A172 (cell line): ENCODE data around the gene DCN. TPM values are rescaled to one million over a fixed set of nuclear protein-coding genes. Genes with fewer than 3 reads are reported as not detected.
"Not testable (repeated sequence)": the region's sequence is repeated elsewhere in the genome, so short reads cannot be mapped to it uniquely, and the experiment has no call there.

Experiments used
- DNase-seq: peaks from one replicate; pipeline ENCODE4 v3.0.0-alpha.2; 2015; ENCODE audit warnings: low spot score
- total RNA-seq: library from RNA; depleted of rRNA; stranded (reverse); fragments of >200 nt; shearing (Covaris generic); gene quantifications from 2 replicates; pipeline ENCODE4 v1.2.3, GENCODE V29; 2014; rRNA removed

The DCN gene, protein sequence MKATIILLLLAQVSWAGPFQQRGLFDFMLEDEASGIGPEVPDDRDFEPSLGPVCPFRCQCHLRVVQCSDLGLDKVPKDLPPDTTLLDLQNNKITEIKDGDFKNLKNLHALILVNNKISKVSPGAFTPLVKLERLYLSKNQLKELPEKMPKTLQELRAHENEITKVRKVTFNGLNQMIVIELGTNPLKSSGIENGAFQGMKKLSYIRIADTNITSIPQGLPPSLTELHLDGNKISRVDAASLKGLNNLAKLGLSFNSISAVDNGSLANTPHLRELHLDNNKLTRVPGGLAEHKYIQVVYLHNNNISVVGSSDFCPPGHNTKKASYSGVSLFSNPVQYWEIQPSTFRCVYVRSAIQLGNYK
- total RNA-seq = 0.69 and 0.84 TPM in 2 replicates

GRCh38 chr12:91182636-91183455 is at the start of gene DCN:
TSS of gene DCN (minus strand) at chr12:91182817. CDS start at chr12:91178552, 4,265 bp downstream.
- no peak for DNase-seq

GRCh38 chr12:91230841-91231240 is 48.2 kb upstream of the DCN start:
- DNase-seq = no peak

DNA sequence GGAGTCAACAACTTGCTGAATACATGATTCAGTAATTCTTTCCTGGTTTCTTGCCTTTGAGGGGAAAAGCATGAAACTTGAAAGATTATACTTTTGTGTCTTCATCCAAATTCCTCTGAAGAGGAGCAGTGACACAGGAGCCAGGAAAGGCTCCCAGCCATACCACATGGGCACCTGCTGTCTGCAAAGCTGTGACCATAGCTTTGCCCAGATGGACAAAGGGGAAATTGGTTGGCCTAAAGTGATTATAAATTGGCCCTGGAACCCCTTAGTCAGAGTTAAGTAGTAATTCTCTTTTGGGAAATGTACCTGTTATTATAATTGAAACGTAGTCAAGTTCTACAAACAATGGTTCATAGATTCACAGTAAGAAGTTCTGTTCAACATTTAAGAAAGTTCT is 44.3 kb upstream of the DCN start:
- DNase-seq = no peak

DNA sequence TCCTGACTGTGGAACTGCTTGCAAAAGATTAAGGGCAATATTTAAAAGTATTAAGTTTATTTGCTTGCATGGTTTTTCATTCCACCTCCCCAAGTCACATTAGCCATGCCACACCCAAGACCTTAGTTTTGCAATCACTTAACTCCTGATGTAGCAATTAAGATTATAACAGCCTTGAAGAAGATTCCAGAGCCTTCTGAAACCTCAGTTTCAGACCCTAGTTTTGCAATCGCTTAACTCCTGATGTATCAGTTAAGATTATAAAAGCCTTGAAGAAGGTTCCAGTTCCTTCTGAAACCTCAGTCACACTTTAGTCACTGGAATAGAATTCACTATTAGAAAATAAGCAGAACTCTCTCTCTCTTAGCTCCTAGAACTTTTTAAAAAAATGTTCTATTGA is 42.7 kb upstream of the DCN start:
- DNase-seq = no peak

- DNase-seq = no peak
Measured at GRCh38 chr12:91224401-91224800, 41.8 kb upstream of the DCN start.

DNA sequence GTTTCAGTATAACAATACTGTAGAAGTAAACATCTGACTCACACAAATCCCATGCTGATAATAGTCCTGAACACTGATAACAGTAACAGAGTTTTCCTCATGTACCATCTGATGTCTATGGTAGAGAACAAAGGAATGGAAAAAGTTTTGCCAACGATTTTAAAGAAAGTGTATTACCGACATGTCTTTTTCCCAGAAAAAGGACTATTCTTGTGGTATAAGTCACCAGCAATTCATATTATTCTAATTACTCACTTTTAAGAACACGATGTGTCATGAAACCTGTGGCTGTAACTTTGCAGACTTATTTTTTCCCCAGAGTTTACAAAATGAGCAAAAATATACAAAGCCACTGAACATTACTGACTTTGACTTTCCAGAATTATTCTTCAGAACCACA is 40.1 kb upstream of the DCN start:
- DNase-seq = peak; percentile 46

DNA sequence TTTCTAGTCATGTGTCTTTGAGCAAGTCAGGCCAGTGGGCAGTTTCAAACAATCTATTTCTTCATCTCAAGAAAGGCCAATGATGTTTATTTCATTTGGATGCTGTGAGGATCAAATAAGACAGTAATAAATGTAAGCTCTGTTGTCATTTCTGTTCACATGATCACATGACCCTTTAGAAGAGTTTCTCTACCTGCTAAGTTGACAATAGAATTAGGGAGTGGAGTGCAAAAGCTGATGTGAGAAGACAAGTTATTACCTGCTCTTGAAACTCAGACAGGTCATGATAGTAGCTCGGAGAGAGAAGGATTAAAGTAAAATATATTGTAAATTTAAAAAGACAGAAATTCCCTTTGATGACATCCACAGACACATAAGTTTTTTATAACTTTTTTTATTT is 37.3 kb upstream of the DCN start:
- no peak for DNase-seq

- DNase-seq = peak; percentile 13
Measured at GRCh38 chr12:91219511-91219910, 36.9 kb upstream of the DCN start.

DNA sequence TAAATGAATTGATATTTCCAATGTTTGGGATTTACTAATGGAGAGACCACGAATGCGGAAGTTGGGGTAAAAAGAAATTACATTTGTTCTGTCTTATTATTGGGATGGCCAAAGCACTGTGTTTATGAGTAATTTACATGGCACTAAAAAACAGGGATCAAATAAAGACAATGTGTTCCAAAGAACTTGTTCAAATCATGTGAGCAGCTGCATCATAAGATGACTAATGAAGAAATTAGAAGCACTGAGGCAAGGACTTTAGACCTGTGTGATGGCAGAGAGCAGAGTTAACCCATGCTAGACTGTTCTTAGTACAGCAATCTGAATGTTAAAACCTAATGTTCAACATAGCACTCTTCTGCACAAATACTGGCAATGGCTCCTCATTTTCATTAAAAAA is 34.3 kb upstream of the DCN start:
- no peak for DNase-seq

DNA sequence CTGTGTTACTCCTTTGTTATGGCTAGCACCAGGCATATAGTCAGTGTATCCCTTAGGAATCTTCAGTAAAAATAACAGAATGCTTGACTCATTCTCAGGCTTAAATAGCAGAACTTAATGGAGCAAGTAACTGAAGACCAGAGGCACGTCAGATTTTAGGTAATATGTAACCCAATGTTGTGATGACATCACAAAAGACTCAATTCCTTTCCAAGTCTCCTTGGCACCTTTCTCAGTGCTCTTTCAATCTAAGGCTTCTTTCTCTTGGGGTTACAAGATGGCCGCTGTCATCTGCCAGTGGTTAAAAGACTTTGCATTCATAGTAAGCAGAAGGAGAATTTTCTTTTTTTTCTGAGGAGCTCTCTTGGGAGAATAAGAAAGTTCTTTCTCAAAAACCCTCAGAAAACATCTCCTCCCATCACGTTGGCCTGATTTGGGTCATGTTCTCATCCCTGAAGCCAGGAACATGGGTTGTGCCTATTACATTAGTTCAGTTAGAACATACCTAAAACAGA is 33.4 kb upstream of the DCN start:
- DNase-seq = no peak

DNA sequence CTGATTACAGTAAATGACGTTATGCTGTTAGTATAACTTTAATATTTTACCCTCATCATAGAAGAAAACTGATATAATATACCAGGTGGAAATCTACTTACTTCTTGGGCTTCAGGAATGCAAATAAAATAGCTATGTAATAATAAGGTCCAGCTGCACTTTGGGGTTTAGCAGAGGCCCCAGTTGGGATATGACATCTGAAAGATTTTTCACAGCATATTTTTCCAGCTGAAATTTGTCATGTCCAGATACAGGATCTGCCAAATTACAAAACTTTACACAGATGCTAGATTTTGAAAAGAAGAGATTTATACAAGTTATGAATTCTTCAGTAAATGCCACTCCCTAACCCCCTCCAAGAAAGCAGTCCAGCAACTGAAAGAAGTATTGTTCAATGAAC is 29.2 kb upstream of the DCN start:
- DNase-seq = no peak

DNA sequence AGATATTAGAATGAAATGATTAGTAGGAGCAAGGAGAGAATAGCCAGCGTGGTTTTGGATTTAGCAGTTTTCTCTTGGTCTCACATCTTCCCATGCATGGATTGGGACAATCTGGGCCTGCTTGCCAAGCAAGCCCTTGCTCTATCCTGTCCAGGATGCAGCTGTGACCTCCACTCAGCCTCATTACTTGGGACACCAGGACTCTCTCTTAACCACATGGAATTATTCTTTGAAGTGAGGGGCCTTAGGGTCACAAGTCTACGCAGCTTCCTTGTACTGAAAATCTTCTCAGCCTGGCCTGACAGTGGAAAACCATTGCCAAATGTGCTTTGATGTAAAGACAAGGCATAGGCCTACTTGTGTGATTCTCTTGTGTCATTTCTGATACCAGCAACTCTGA is 28.0 kb upstream of the DCN start:
- no peak for DNase-seq

DNA sequence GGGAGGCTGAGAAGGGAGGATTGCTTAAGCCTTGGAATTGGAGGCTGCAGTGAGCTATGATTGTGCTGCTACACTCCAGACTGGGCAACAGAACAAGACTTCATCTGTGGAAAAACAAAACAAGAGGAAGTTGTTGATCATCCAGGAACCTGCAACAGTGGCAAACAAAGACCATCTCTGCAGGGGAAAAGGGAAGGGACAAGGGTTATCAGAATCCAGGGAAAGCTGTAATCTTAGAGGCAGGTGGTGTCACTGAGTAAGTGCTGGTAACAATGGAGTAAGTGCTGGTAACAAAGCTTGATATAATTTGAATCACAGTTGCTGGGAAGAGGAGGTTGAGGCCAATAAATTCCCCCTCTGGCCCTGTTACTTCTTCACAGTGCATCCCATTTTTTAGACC is 27.5 kb upstream of the DCN start:
- no peak for DNase-seq

DNA sequence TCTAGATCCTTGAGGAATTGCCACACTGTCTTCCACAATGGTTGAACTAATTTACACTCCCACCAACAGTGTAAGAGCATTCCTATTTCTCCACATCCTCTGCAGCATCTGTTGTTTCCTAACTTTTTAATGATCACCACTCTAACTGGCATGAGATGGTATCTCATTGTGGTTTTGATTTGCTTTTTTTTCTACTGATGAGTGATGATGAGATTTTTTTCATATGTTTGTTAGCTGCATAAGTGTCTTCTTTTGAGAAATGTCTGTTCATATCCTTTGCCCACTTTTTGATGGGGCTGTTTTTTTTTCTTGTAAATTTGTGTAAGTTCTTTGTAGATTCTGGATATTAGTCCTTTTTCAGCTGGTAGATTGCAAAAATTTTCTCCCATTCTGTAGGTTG is 24.7 kb upstream of the DCN start:
- DNase-seq = not testable (repeated sequence)

- DNase-seq = peak; percentile 26
Measured at GRCh38 chr12:91205811-91206210, 23.2 kb upstream of the DCN start.

DNA sequence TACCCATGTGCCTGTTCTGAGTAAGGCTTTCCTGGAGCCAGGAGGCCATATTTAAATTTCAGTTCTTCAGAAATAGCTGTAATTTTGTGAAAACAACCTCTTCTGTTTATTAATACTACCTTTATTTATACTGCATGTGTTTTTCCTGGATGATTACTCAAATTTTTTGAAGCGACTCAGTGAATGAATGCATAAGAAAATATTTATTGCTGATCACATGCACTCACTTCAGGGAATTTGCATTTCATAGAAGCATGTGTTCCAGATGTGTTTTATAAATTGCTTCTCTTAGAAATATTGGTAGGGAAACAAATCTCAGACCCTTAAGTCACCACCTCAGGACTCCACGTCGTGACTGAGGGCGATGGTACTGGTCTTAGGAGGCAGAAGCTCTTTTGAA is 21.8 kb upstream of the DCN start:
- DNase-seq = no peak

DNA sequence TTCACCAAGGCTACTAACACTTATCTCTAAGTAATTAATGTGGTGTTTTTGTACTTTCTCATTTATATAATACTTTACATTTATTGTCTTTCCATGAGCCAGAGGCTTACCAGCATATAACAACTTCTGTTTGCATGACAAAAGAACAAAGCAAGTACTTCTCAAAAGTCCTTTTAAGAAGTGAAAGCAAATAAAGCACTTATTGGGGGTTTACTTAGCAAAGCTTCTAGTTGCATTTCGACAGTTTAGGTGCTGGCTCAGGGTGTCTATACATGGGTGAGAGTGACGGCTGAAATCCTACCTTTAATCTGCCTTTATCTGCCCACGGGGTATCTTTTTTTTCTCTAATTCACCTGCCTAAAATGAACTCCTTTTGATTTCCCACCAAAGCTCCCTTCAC is 21.0 kb upstream of the DCN start:
- DNase-seq = no peak

DNA sequence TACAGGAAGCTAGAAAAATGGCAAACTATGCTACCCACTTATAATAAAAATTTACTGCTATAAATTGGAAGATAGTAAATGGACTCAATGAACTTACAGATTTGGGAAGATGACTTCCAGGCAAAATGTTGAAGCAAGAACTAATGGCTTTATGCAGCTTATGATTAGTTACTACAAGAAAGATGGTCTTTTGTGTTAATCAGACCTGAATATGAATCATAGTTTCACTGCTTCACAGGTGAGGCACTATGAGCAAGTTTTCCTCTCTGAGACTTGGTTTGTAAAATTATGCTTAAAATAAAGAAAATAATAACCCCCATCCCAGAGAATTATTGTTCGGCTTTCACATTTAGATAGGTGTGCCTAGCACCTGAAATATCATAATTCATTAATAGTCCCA is 19.8 kb upstream of the DCN start:
- DNase-seq = no peak

DNA sequence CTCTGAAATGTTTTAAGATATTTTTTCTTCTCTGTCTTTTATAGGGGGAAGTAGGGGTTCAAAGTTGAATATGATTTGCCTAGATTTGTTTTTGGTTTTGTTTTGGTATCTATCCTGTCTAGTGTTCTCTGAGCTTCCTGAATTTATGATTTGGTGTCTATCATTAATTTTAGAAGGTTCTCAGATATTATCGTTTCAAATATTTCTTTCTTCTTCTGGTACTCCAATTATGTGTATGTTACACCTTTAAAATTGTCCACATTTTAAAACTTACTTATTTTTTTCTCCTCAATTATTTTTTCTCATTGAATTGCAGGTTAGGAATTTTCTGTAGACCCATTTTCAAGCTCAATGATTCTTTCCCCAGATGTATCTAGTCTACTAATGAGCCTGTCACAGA is 13.8 kb upstream of the DCN start:
- DNase-seq = no peak

DNA sequence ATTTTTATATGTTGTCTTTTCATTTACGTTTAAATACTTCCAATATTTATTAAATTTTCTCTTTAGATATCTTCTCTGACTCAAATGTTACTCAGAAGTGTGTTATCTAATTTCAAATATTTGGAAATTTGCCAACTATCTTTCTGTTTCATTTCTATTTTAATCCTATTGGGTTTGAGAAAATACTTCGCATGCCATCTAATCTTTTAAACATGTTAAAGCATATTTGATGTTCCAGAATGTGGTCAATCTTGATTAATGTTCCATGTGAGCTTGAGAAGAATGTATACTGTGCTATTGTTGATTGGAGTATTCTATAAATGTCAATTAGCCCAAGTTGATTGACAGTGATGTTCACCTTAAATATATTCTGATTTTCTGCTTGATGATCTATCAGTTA is 11.9 kb upstream of the DCN start:
- no peak for DNase-seq

DNA sequence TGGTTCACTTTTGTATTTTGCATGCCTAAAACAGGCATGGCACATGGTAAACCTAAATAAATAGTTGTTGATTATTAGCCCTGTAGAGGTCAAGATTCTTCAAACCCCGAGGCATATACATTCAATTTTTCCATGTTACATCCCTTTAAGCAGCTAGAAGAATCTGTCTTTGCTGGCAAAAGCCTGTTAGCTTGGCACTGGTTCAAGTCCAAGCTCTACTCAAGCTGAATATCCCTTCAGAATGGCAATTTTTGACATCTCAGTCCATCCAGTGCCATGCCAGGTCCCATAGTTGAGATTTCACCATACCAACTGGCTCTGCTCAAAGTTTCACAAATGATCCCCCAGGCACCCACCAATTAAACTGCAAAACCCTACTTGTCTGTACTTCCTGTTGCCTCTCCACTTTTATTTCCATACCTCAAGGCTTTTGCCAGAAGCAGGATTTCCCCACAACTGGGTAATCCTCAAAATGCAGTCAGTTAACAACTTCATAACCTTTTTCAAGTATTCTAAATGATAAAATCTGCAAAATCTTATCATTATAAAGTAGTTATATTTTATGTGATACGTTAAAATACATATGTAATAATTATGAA is 9.0 kb upstream of the DCN start:
- no peak for DNase-seq

GRCh38 chr12:91189516-91189915 is 6.9 kb upstream of the DCN start:
- peak; percentile 23 for DNase-seq

DNA sequence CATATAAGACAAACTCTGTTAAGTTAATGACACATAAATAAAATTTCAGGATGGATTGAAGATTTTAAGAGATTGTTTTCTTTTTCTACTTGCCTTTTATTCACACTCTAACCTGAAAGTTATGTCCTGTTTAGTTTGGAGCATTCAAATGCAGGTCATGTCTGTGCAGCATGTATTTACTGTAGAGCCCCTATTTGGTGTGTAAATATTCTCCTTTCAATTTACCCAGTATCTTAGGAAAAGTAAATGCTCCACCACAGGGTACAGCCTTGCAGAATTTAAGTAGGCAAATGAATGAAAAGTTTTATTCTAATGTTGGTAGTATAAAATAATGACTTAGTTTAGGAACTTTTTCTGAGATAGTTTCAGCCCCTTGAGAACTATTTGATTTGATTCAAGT is 6.2 kb upstream of the DCN start:
- no peak for DNase-seq
